ENCODE results near the gene MBNL2.
A peak's percentile ranks its signal among the peaks of the same experiment; 100 is the strongest.

MBNL2 gene

DNA sequence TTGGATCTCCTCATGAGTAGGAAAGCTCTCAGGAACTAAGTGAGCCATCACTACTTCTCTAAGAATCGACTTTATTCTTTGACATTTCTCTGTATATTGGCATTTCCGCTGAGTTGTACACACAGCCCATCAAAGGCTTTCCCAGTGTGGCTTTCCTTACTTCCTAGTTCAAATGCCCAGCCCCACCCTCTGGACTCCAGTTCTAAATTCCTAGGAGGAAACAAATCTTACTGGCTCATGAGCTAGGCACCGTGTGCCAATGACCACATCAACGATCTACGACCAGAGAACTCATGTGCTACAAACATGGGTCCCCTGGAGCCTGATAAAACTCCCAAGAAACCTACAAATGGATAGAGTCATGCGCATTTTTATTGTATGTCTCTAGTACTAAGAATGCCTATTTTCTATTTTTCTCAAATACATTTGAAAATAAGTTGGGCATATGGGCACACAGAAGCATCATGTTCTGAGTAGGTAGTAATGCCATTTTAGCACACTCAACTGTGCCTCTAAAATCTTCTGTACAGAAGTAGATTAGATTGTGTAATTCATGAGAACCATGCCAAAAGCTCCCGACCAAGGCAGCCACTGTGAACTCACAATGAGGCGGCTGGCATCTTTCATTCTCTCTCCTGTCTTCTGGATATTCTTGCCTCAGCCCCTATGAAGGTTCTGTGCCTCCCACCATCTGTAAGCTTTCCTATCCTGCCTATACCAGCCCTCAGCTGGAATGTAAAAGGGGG is 201.3 kb downstream of the MBNL2 start:
- DNase-seq (ENCODE audit: low spot score) = no peak

- no peak for DNase-seq (ENCODE audit: low spot score)
These were observed 203.5 kb downstream of the MBNL2 start for GRCh38 chr13:97425590-97425989.

DNA sequence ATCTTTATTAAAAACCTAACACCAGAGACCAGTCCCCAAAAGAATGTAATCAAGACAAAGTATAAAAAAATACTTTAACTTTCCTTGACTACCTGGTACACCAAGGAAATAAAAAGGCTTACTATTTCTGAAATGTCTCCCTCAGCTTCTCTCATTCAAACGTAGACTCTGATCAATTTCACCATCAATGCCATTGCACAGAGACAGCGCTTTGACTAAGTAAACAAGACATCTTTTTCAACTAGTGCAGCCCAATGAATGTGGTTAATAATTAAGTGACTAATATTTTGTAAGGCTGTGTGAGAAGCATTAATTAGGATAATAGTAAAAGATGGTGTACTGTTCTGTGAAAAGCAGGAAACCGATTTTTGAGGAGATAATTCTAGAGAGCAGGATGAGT is 204.6 kb downstream of the MBNL2 start:
- DNase-seq (ENCODE audit: low spot score) = no peak

GRCh38 chr13:97429681-97430081 is 207.5 kb downstream of the MBNL2 start:
- DNase-seq (ENCODE audit: low spot score) = no peak

DNA sequence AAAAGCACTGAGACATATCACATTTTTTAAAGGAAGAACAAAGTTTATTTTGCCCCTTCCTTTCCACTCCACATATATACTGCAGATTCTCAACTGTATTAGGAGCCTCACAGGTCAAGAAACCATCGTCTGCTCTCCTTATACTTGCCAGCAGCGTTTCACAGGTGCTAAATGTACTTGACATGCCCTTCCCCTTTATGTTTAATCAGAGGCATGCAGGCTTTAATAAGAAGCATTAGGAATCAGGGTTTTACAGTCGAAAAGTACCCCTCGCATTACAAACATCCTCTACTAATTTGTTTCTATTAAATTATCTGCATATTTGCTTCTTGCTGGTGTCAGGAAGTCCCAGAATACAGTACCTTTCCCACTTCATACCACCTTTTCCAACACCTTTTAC is 208.2 kb downstream of the MBNL2 start:
- no peak for DNase-seq (ENCODE audit: low spot score)

DNA sequence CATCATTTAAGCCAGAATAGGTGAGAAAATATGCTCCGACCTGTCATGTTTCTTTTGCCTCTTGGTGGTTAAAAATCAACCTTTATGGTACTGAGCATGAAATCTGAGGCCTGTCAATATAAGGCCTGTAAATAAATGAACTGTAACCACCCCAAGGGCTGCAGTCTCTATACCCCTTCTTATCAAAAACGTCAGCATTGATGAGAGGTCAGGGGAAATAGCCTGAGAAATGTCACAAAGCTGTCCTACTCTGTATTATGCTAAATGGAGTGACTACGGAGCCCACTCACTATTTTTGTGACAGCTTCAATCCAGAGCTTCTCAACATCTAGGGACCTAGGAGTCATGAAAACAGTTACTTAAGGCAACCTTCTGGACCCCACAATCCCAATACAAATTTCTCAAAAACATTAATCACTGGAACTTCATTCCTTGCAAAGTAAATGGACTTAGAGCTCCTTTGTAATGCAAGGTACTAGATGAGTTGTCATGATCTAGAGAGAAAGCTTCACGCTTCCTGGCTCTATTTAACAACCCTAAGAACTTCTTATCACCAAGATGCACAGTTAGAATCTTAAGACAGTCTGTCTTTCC is 209.1 kb downstream of the MBNL2 start:
- no peak for DNase-seq (ENCODE audit: low spot score)

DNA sequence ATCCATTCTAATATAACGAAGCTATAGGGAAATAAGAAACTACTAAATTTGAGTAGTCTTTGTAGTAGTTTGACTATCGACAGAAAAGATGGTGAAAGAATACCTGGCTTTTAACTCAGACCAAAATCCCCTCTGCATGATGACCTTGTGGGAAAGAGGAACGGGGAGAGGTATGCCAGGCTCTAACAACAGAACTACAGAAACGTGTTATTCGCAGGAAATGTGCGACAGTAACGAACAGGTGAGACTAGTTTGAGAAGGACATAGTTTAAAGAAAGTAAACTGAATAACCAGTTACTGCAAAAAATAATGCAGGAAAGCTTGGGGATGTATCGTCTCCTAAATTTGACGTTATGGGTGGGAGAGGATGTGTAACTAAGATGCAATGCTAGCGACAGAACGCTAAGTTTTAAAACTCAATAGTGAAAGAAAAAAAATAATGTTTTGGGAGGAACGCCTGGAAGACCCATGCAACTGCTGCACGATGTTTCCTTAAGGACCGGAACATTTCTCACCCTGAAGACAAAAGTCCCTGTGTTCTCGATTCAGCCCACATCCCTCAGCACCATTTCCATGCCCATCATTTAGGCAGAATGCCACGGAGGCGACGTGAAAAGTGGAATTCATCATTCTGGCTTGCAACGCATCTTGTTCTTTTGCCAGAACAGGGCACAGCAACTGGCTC is 210.2 kb downstream of the MBNL2 start:
- DNase-seq (ENCODE audit: low spot score) = no peak

DNA sequence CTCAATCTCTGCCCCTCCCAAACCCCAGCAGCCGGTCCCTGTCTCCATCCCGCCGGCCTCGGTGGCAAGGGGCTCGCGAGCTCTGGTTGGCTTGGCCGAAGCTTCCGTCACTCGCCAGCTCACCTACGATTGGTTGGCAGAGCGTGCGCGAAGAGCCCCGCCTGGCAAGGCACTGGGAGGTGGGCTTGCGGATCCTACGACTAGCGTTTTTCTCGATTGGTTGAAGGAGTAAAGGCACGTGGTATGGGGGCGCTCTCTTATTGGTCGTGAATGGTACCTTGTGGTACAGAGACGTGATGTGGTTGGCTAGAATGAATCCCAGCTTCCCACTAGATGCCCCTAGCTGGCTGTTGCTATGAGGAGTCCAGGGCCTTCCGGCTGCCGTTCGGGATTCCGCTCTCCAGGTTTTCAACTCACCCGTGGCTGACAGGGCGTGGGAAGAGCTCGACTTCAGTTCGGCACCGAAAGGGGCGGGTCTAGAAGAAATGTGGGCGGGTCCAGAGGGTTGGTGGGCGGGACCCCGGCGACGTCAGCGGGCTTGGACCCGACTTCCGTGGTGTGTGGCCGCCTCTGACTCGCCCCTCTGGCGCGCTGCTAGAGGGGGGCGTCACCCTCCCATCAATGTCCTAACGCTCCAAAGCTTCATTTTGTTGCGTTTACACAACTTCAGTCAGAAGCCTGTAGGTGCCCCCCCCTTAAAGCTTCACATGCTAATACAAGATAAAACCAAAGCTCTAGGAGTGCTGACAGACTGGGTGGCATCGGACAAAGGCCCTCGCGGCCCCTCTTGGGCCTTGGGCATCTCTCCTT is 211.0 kb downstream of the MBNL2 start:
- peak; percentile 98 for DNase-seq (ENCODE audit: low spot score)

- DNase-seq (ENCODE audit: low spot score) = peak; percentile 91
These were observed 211.7 kb downstream of the MBNL2 start, which contains the start of gene RAP2A for GRCh38 chr13:97433727-97434396. RAP2A (plus strand) TSS chr13:97434169; CDS start chr13:97434471, 302 bp downstream.

DNA sequence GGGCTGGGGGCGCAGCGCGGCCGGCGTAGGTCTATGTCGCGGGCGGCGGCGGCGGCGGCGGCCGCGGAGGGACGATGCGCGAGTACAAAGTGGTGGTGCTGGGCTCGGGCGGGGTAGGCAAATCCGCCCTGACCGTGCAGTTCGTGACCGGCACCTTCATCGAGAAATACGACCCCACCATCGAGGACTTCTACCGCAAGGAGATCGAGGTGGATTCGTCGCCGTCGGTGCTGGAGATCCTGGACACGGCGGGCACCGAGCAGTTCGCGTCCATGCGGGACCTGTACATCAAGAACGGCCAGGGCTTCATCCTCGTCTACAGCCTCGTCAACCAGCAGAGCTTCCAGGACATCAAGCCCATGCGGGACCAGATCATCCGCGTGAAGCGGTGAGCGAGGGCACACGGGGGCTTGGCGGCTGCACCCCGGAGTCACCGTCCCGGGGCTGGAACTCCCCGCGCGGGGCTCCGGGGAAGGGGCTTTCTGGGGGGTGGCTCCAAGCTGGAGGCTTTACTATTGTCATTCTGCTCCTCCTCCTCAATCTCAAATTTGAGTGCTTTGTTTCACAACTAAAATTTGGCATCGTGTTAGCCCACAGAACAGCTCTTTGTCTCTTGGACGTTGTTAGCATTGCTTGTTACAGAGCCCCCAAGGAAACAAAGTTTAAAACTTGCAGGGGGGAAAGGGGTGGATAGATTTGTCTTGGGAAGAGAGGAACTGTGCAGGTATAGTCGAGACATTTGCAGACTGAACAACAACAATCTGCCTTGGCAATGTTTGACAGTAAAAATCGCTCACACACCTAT is 212.5 kb downstream of the MBNL2 start:
- DNase-seq (ENCODE audit: low spot score) = peak; percentile 11

DNA sequence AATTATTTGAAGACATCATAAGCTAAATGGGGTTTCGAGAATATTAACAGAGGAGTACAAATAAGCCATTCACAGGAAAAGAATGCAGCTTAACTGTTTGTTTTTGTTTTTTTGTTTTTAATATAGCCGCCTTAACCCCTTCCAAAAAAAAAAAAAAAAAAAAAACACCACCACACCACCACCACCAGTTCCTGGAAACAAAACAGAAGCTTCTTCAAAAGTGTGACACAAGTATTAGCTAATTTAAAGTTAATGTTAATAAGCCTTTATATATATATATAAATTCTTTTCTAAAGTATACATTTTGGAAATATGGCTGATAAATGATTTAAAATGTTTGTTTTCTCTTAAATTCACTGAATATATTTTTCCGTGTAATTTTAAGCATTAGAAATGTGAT is 213.2 kb downstream of the MBNL2 start:
- DNase-seq (ENCODE audit: low spot score) = no peak

DNA sequence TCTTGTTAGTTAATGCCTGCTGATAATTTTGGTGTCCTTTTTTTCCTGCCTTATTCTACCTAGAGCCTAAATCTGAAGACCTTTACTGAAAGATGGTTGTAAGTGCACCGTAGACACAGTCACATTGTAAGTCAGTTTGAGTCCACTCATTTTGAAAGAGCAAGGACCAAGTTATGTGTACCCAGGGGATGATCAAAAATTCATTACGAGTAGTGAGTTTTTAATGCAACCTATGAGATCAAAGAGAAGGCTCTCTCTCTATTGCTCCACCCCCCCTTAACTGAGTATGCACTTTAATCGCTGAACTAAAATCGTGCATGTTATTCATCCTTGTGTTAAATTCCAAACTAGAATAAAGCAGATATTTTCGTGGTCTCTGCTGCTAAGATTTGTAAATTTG is 213.7 kb downstream of the MBNL2 start:
- no peak for DNase-seq (ENCODE audit: low spot score)

- DNase-seq (ENCODE audit: low spot score) = no peak
These were observed 214.7 kb downstream of the MBNL2 start for GRCh38 chr13:97436845-97437244.

DNA sequence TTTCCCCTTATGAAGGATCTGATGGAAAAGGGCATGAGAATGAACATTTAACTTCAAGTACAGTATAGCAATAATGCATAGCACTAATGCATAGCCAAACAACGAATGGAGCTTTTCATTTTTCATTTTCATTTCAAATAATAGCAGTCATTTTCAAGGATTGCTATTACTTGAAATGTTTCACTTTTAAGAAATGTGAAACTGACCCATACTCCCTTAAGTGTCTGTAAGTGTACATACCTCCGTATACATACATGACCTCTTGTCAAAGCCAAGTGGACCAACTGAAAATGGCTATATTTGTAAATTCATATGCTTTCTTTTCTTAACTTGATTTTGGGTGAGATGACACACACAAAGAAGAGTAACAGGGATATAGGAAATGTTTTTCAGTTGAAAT is 215.6 kb downstream of the MBNL2 start:
- no peak for DNase-seq (ENCODE audit: low spot score)

DNA sequence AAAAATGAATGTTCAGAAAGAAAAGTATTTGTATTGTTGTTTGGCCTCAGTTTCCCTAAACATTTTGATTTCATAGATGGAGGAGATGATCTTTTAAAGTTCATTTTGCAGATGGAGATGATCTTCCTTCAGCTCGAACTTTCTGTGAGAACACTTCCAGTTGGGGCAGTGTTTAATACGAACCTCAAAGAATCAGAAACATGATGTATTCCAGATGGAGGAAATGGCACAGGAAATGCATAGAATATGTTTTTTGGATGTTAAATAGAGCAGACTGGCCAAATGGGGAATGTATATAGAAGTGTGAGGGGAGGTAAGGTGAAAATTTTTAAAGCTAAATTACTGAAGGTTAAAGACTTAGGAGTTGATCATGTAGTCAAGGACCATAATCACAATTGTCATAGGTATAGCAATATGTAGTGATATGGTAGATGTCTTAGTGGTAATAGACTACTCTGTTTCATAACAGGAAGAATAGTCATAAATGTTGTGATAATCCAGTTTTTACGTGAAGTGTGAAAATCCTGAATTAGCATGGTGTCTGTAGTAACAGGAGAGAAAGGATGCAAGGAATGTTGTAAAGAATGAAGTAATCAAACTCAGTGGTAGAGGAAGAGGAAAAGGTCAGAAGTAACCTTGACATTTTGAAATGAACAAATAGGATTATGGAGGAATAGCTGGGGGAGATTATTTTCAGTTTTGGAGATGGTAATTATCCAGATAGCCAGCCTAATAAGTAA is 216.9 kb downstream of the MBNL2 start:
- no peak for DNase-seq (ENCODE audit: low spot score)

DNA sequence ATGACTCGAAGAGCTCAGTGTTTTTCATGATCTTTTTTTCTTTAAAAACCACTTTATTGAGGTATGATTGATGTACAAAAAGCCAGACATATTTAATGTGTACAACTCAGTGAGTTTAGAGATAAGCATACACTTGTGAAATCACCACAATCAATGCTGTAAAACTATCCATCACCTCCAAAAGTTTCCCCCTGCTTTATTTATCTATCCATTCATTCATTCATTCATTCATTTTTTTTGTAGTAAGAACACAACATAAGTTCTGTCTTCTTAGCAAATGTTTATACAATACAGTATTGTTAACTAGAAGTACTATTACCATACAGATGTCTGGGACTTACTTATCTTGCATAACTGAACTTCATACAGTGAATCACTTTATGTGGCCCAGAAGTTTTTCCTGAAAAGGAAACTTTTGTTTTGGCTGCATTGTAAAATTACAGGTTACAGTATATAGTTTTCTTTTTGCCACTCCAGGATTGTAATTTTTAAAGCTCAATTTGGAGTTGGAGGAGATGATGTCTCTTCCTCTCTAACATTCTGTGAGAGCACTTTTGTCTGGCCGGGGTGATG is 218.6 kb downstream of the MBNL2 start:
- DNase-seq (ENCODE audit: low spot score) = no peak

DNA sequence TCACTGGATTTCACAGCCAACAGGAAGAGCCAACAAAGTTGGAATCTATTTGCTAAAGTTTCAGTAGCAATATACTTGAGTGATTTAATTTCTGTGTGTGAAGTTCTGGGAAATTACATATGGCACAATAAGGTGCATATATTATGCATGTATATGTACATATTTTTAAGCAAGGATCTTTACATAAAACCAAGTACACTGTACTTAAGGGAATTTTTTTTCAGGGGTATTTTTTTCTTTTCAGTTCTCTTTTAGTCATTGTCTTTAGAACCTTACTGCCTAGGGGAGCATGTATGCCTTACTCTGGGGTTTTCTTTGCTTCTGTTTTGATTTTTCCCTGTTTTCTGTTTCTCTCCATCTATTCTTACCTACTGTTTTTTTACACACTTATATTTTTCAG is 219.2 kb downstream of the MBNL2 start:
- DNase-seq (ENCODE audit: low spot score) = no peak
